AG08396 (cell line): ENCODE measurements around the gene KIF19.

Experiments used
- DNase-seq: peaks from one replicate; pipeline ENCODE4 v3.0.0; 2012; ENCODE audit warnings: low spot score, mixed read lengths

KIF19 gene

GRCh38 chr17:74362810-74363498, 36.9 kb downstream of the KIF19 start:
- DNase-seq: no peak

- DNase-seq: no peak
Measured at GRCh38 chr17:74367206-74367605, 41.2 kb downstream of the KIF19 start, which contains the start of gene GPR142. Gene GPR142 (plus strand): TSS chr17:74367506. CDS start chr17:74369541, 2,035 bp downstream.

GRCh38 chr17:74368341-74369081, 42.5 kb downstream of the KIF19 start:
- DNase-seq: peak; percentile 90

- DNase-seq: no peak
Measured at GRCh38 chr17:74369221-74369620, 43.2 kb downstream of the KIF19 start.

GRCh38 chr17:74369665-74370490, 43.9 kb downstream of the KIF19 start:
- no peak for DNase-seq

- no peak for DNase-seq
Measured at GRCh38 chr17:74371653-74372147, 45.7 kb downstream of the KIF19 start.

GRCh38 chr17:74372426-74372825, 46.4 kb downstream of the KIF19 start:
- no peak for DNase-seq

GRCh38 chr17:74373838-74374606, 48.0 kb downstream of the KIF19 start:
- DNase-seq: no peak

GRCh38 chr17:74374858-74375257, 48.8 kb downstream of the KIF19 start:
- no peak for DNase-seq

- peak; percentile 88 for DNase-seq
Measured at GRCh38 chr17:74379495-74380085, 53.6 kb downstream of the KIF19 start.

GRCh38 chr17:74380086-74380958, 54.3 kb downstream of the KIF19 start:
- no peak for DNase-seq

GRCh38 chr17:74380959-74381808, 55.2 kb downstream of the KIF19 start:
- DNase-seq: no peak

- no peak for DNase-seq
Measured at GRCh38 chr17:74383141-74383540, 57.1 kb downstream of the KIF19 start.

GRCh38 chr17:74385201-74385600, 59.2 kb downstream of the KIF19 start:
- no peak for DNase-seq

- DNase-seq: no peak
Measured at GRCh38 chr17:74386386-74386785, 60.4 kb downstream of the KIF19 start.

- no peak for DNase-seq
Measured at GRCh38 chr17:74387365-74388218, 61.6 kb downstream of the KIF19 start.

- no peak for DNase-seq
Measured at GRCh38 chr17:74389084-74389753, 63.2 kb downstream of the KIF19 start.
